ACHN (cell line): Measurements from ENCODE around the gene CERS1.

ENCODE experiments used
- DNase-seq: peaks from one replicate; pipeline ENCODE4 v3.0.0-alpha.2; 2015
- in situ Hi-C: cut with HindIII; loops from 2 replicates; pipeline ENCODE4 v1.10.0; 2017; ENCODE audit warnings: low sequenced_read_pairs, low pct_ligation_motif_present, low pct_unique_long_range_greater_than_20kb

CERS1 gene

DNA sequence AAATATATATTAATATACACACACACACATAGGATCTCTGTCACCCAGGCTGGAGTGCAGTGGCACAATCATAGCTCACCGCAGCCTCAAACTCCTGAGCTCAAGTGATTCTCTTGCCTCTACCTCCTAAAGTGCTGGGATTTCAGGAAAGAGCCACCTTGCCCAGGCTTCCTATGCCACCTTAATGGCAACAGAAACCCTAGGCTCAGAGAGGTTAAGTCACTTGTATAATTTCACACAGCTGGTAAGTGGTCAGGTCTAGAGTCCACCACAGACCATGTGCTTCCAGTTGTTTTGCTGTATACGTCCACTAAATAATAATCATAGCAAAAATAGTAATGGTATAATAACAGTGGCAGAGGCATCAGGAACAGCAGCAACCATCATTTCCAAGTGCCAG is 65.5 kb downstream of the CERS1 start:
- DNase-seq, result no peak
- in situ Hi-C loops, result no loop called here

DNA sequence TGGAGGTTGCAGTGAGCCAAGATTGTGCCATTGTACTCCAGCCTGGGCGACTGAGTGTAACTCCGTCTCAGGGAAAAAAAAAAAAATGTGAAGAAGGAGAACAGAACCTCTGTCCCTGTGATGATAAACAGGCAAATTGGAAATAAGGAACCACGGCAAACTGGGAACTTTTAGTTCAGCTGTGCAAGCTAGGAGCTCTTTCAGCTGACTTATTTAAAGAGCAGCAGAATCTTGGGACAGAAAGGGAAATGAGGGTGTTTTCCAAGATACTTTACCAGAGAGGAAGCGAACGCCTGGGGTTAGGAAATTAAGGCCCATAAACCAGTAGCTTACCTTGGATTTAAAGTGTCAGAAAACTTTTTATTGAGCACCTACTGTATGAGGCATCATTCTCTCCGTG is 67.2 kb downstream of the CERS1 start:
- in situ Hi-C loops, result no loop called here
- DNase-seq, result no peak
